ENCODE results near the gene BUD13.

The BUD13 gene

GRCh38 chr11:116786966-116787365 is 14.2 kb upstream of the BUD13 start:
- DNase-seq (ENCODE audit: low read depth, low spot score): no peak
- Histone ChIP-seq H3K4me3 (ENCODE audit: low read length) (peak overlapping the region; percentile 6; the same call in 1 of the 2 replicates), H3K9me3 (ENCODE audit: control insufficient read depth, insufficient read depth, low read length) (no peaks in the 10 kb centered on the region), H3K36me3 (ENCODE audit: control insufficient read depth, insufficient read depth, low read length) (peaks cover 29% of the 10 kb centered on the region), H3K4me1 (ENCODE audit: control insufficient read depth, insufficient read depth, low read length) (peaks cover 4% of the 10 kb centered on the region), H3K27ac (ENCODE audit: low read length) (no peak overlapping the region), H3K27me3 (ENCODE audit: control insufficient read depth, insufficient read depth, low read length) (no peaks in the 10 kb centered on the region)
- WGBS (ENCODE audit: insufficient coverage, insufficient read length): no CpG with 5 or more reads among the region's 5 CpGs

- H3K36me3 ChIP-seq (ENCODE audit: control insufficient read depth, insufficient read depth, low read length): peaks cover 29% of the 10 kb centered on the region
- H3K9me3 ChIP-seq (ENCODE audit: control insufficient read depth, insufficient read depth, low read length): no peaks in the 10 kb centered on the region
- H3K27ac ChIP-seq (ENCODE audit: low read length): no peak overlapping the region
- WGBS (ENCODE audit: insufficient coverage, insufficient read length): no CpG with 5 or more reads among the region's 2 CpGs
- no peak overlapping the region for H3K4me3 ChIP-seq (ENCODE audit: low read length)
- peaks cover 2% of the 10 kb centered on the region for H3K4me1 ChIP-seq (ENCODE audit: control insufficient read depth, insufficient read depth, low read length)
- no peak for DNase-seq (ENCODE audit: low read depth, low spot score)
- no peaks in the 10 kb centered on the region for H3K27me3 ChIP-seq (ENCODE audit: control insufficient read depth, insufficient read depth, low read length)
Observed at GRCh38 chr11:116786326-116786725, 13.5 kb upstream of the BUD13 start.

DNA sequence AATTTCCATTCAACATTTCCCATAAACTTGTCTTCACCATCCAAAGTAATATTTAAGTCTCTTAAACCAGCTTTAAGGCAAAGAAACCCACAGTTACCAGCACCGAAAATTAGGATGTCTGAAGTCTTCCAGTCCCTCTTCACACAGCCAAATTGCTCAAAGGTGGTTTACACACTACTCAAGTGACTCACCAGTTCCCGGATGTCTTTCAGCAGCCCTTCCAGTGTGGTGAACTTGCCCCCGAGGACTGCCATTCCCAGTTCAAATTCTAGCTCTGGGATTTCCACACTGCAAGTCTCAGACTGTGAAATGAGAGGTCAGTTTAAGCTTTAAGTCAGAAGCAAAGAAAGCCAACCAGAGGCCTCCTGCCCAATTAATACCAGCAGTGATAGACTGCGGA is 9.9 kb upstream of the BUD13 start:
- Histone ChIP-seq H3K4me3 (ENCODE audit: low read length) (no peak overlapping the region), H3K27ac (ENCODE audit: low read length) (no peak overlapping the region), H3K36me3 (ENCODE audit: control insufficient read depth, insufficient read depth, low read length) (peaks cover 41% of the 10 kb centered on the region), H3K27me3 (ENCODE audit: control insufficient read depth, insufficient read depth, low read length) (no peaks in the 10 kb centered on the region), H3K4me1 (ENCODE audit: control insufficient read depth, insufficient read depth, low read length) (peaks cover 1% of the 10 kb centered on the region; the same call in 1 of the 2 replicates), H3K9me3 (ENCODE audit: control insufficient read depth, insufficient read depth, low read length) (no peaks in the 10 kb centered on the region)
- WGBS (ENCODE audit: insufficient coverage, insufficient read length): no CpG with 5 or more reads among the region's 4 CpGs
- DNase-seq (ENCODE audit: low read depth, low spot score): no peak

DNA sequence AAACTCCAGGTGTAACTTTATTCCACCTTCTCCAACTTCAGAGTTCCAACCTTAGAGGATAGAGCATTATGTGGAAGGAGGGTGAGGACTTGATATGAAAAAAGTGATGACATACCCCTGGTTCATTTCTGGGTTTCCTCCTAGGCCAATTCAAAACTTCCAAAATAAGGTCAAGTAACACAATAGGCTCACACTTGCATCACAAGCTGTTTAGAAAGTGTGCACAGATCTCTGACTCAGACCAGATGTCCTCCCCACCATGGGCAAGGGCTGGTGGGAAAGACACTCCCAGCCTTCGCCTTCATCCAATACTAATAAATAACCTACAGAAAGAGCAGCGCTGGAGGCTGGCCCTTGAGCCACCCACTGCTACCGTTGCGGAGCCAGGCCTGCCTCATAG is 5.8 kb upstream of the BUD13 start:
- DNase-seq (ENCODE audit: low read depth, low spot score): no peak
- Histone ChIP-seq H3K4me1 (ENCODE audit: control insufficient read depth, insufficient read depth, low read length) (no peaks in the 10 kb centered on the region; the same call in 1 of the 2 replicates), H3K9me3 (ENCODE audit: control insufficient read depth, insufficient read depth, low read length) (no peaks in the 10 kb centered on the region), H3K27ac (ENCODE audit: low read length) (no peak overlapping the region), H3K27me3 (ENCODE audit: control insufficient read depth, insufficient read depth, low read length) (no peaks in the 10 kb centered on the region), H3K4me3 (ENCODE audit: low read length) (no peak overlapping the region), H3K36me3 (ENCODE audit: control insufficient read depth, insufficient read depth, low read length) (peaks cover 23% of the 10 kb centered on the region; the same call in 1 of the 2 replicates)
- WGBS (ENCODE audit: insufficient coverage, insufficient read length): no CpG with 5 or more reads among the region's 4 CpGs

DNA sequence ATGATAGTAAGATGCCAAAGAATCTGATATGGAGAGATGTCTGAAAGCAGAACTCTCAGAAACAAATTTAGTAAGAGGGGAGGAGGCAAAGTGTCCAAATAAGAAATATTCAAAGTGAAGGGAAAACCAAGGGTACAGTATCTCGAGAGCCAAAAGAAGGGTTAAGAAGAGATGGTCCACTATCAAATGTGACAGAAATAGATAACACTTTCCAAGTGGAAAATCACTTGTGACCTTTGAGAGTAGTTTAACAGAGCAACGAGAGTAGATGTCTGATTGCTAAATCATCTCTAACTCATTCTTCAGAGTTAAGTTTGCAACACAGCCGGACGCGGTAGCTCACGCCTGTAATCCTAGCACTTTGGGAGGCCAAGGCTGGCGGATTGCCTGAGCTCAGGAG is 4.3 kb upstream of the BUD13 start:
- Histone ChIP-seq H3K9me3 (ENCODE audit: control insufficient read depth, insufficient read depth, low read length) (no peaks in the 10 kb centered on the region), H3K27ac (ENCODE audit: low read length) (no peak overlapping the region), H3K4me3 (ENCODE audit: low read length) (no peak overlapping the region), H3K36me3 (ENCODE audit: control insufficient read depth, insufficient read depth, low read length) (peaks cover 13% of the 10 kb centered on the region; the same call in 1 of the 2 replicates), H3K4me1 (ENCODE audit: control insufficient read depth, insufficient read depth, low read length) (no peaks in the 10 kb centered on the region; the same call in 1 of the 2 replicates), H3K27me3 (ENCODE audit: control insufficient read depth, insufficient read depth, low read length) (no peaks in the 10 kb centered on the region)
- DNase-seq (ENCODE audit: low read depth, low spot score): no peak
- WGBS (ENCODE audit: insufficient coverage, insufficient read length): no CpG with 5 or more reads among the region's 7 CpGs

DNA sequence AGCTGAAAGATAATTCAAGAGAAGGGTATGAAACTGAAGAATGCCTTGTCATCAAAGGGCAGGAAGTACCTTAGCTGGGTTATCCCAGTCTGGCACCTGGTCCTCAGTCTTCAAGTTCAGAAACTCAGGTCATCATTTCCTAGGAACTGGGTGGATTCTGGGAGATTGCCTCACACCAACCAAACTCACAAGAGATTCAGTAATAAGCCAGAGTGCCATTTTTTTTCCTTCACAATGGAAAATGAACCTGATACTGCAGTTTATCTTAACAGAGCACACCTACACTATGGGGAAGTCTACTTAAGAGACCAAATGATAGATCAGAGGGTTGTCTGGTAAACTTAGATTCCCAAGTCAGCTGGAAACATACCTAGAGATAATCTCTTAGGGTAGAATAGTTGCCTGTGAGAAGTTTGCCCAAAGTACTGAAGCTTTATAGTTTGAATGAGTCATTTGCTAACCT is 3.8 kb upstream of the BUD13 start:
- Histone ChIP-seq H3K36me3 (ENCODE audit: control insufficient read depth, insufficient read depth, low read length) (peaks cover 13% of the 10 kb centered on the region; the same call in 1 of the 2 replicates), H3K4me3 (ENCODE audit: low read length) (no peak overlapping the region), H3K27me3 (ENCODE audit: control insufficient read depth, insufficient read depth, low read length) (no peaks in the 10 kb centered on the region), H3K9me3 (ENCODE audit: control insufficient read depth, insufficient read depth, low read length) (no peaks in the 10 kb centered on the region), H3K4me1 (ENCODE audit: control insufficient read depth, insufficient read depth, low read length) (no peaks in the 10 kb centered on the region; the same call in 1 of the 2 replicates), H3K27ac (ENCODE audit: low read length) (no peak overlapping the region)
- DNase-seq (ENCODE audit: low read depth, low spot score): no peak

DNA sequence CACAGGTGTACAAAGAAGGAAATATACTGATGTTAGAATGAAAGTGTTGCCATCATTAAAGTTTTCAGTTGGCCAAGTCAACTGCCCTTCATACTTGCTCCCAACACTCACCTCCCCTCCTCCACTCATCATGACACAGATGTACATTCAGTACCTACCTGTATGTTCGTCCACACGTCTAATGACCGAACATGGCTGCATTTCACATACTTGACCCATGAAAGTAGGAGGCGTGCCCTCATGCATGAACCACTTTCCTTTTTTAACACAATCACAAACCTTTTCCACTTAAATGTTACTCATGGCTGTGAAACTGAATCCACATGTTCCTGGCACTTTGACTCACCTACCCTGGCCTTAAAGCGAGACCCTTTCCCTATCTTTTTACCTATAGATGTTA is 3.2 kb upstream of the BUD13 start:
- no CpG with 5 or more reads among the region's 5 CpGs for WGBS (ENCODE audit: insufficient coverage, insufficient read length)
- Histone ChIP-seq H3K9me3 (ENCODE audit: control insufficient read depth, insufficient read depth, low read length) (no peaks in the 10 kb centered on the region), H3K4me3 (ENCODE audit: low read length) (no peak overlapping the region), H3K27ac (ENCODE audit: low read length) (no peak overlapping the region), H3K4me1 (ENCODE audit: control insufficient read depth, insufficient read depth, low read length) (no peaks in the 10 kb centered on the region; the same call in 1 of the 2 replicates), H3K27me3 (ENCODE audit: control insufficient read depth, insufficient read depth, low read length) (no peaks in the 10 kb centered on the region), H3K36me3 (ENCODE audit: control insufficient read depth, insufficient read depth, low read length) (peaks cover 13% of the 10 kb centered on the region; the same call in 1 of the 2 replicates)
- DNase-seq (ENCODE audit: low read depth, low spot score): no peak

DNA sequence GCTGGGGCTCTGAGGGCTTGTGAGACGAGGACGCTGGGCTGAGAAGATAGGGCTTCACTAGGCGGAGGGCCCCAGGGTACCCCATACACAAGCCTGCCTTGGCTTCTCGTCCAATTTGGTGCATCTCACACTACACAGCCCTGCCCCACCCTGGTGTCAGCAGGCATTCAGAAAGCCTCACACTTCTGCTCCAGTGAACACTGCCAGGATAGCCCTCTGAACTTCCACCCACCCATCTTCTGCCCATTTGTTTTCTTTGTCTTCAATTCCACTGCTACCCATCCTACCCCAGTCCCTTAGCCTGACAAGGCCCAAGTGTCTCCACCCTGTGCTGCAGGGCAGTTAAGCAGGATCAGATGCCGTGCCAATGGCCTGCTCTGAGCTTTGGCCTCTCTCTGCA is 1.9 kb upstream of the BUD13 start:
- H3K36me3 ChIP-seq (ENCODE audit: control insufficient read depth, insufficient read depth, low read length): peaks cover 13% of the 10 kb centered on the region; the same call in 1 of the 2 replicates
- no peak overlapping the region for H3K4me3 ChIP-seq (ENCODE audit: low read length)
- DNase-seq (ENCODE audit: low read depth, low spot score): no peak
- no peaks in the 10 kb centered on the region; the same call in 1 of the 2 replicates for H3K4me1 ChIP-seq (ENCODE audit: control insufficient read depth, insufficient read depth, low read length)
- no peaks in the 10 kb centered on the region for H3K27me3 ChIP-seq (ENCODE audit: control insufficient read depth, insufficient read depth, low read length)
- H3K9me3 ChIP-seq (ENCODE audit: control insufficient read depth, insufficient read depth, low read length): no peaks in the 10 kb centered on the region
- H3K27ac ChIP-seq (ENCODE audit: low read length): no peak overlapping the region
- WGBS (ENCODE audit: insufficient coverage, insufficient read length): no CpG with 5 or more reads among the region's 5 CpGs

GRCh38 chr11:116773203-116774097 is 663 bp upstream of the BUD13 start:
- H3K27me3 ChIP-seq (ENCODE audit: control insufficient read depth, insufficient read depth, low read length): no peaks in the 10 kb centered on the region
- H3K27ac ChIP-seq (ENCODE audit: low read length): no peak overlapping the region
- peak overlapping the region; percentile 68; the same call in 1 of the 2 replicates for H3K4me3 ChIP-seq (ENCODE audit: low read length)
- no peaks in the 10 kb centered on the region for H3K9me3 ChIP-seq (ENCODE audit: control insufficient read depth, insufficient read depth, low read length)
- no CpG with 5 or more reads among the region's 25 CpGs for WGBS (ENCODE audit: insufficient coverage, insufficient read length)
- H3K36me3 ChIP-seq (ENCODE audit: control insufficient read depth, insufficient read depth, low read length): peaks cover 8% of the 10 kb centered on the region; the same call in 1 of the 2 replicates
- H3K4me1 ChIP-seq (ENCODE audit: control insufficient read depth, insufficient read depth, low read length): no peaks in the 10 kb centered on the region; the same call in 1 of the 2 replicates
- no peak for DNase-seq (ENCODE audit: low read depth, low spot score)

DNA sequence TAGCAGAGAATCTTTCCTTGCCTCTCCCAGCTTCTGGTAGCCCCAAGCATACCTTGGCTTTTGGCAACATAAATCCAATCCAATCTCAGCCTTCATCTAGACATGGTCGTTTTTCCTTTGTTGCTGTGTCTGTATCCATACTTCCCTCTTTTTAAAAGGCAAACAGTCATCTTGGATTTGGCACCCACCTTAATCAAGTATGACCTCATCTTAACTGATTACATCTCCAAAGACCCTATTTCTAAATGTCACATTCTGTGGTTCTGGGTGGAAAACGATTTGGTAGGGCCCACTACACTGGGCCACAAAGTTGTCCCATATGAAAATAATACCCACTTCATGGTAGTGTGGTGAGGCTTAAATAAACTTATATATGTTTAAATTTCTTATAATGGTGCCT is 852 bp downstream of the BUD13 start:
- H3K4me1 ChIP-seq (ENCODE audit: control insufficient read depth, insufficient read depth, low read length): no peaks in the 10 kb centered on the region; the same call in 1 of the 2 replicates
- no peak for DNase-seq (ENCODE audit: low read depth, low spot score)
- no peak overlapping the region for H3K27ac ChIP-seq (ENCODE audit: low read length)
- no CpG with 5 or more reads among the region's 2 CpGs for WGBS (ENCODE audit: insufficient coverage, insufficient read length)
- no peaks in the 10 kb centered on the region for H3K9me3 ChIP-seq (ENCODE audit: control insufficient read depth, insufficient read depth, low read length)
- H3K27me3 ChIP-seq (ENCODE audit: control insufficient read depth, insufficient read depth, low read length): no peaks in the 10 kb centered on the region
- H3K4me3 ChIP-seq (ENCODE audit: low read length): peak overlapping the region; percentile 68; the same call in 1 of the 2 replicates
- H3K36me3 ChIP-seq (ENCODE audit: control insufficient read depth, insufficient read depth, low read length): no peaks in the 10 kb centered on the region
